Adrenal gland (tissue), 5 donors: ENCODE measurements around the gene ATP6V0B.

Experiments used
- CTCF ChIP-seq, 6 experiments: fragments of 450-650 bp in 4 of 6; fragments of 200-600 bp in 2 of 6; sonication (generic) in 1 of 6; IDR thresholded peaks; 1 replicate in 5 of 6; 2 replicates in 1 of 6; pipeline versions ENCODE4 v1.5.1 to v1.8.0; 2016 to 2021; ENCODE audit warnings: antibody characterized with exemption in 6 of 6, mild to moderate bottlenecking in 2 of 6, moderate library complexity in 1 of 6
- POLR2A ChIP-seq, 2 donors: fragments of 450-650 bp; IDR thresholded peaks; one replicate each; pipeline ENCODE4 v1.6.1; 2017; ENCODE audit warnings: antibody characterized with exemption in 2 of 2, mild to moderate bottlenecking in 2 of 2, moderate library complexity in 1 of 2
- donor health status: DM: no; HTN: no; CAD: no.

- TF ChIP-seq CTCF (IDR thresholded peaks at IDR 0.05): no peak
- TF ChIP-seq POLR2A (IDR thresholded peaks at IDR 0.05): no peak
These were observed 20.7 kb upstream of the ATP6V0B start for GRCh38 chr1:43954036-43954435.
